Measurements from ENCODE around the gene ELAC1. TPM values are rescaled to one million over a fixed set of nuclear protein-coding genes. Genes with fewer than 3 reads are reported as not detected.
A peak's percentile ranks its signal among the peaks of the same experiment; 100 is the strongest.

ELAC1 gene
- total RNA-seq, 2 experiments from 2014 or later, result 9.6 to 10.1 TPM

- POLR2A ChIA-PET, result no interaction called here
- no peak for ATAC-seq (ENCODE audit: low read depth)
- Mint-ChIP-seq H3K27ac (no peak overlapping the region), H3K27me3 (no peaks in the 10 kb centered on the region), H3K4me3 (no peak overlapping the region), H3K36me3 (peaks cover 3% of the 10 kb centered on the region), H3K4me1 (no peaks in the 10 kb centered on the region), H3K9me3 (peaks cover 2% of the 10 kb centered on the region)
- DNase-seq, result no peak
Observed at GRCh38 chr18:51011709-51012108, 43.9 kb downstream of the ELAC1 start.

GRCh38 chr18:51012441-51012840 lies 44.6 kb downstream of the ELAC1 start:
- Mint-ChIP-seq H3K4me3 (no peak overlapping the region), H3K9me3 (peaks cover 2% of the 10 kb centered on the region), H3K27me3 (no peaks in the 10 kb centered on the region), H3K36me3 (peaks cover 5% of the 10 kb centered on the region), H3K27ac (no peak overlapping the region), H3K4me1 (peaks cover 2% of the 10 kb centered on the region)
- no peak for ATAC-seq (ENCODE audit: low read depth)
- no peak for DNase-seq
- POLR2A ChIA-PET, result no interaction called here

- DNase-seq (no peak), ATAC-seq (ENCODE audit: low read depth) (no peak)
- Mint-ChIP-seq H3K4me1 (peaks cover 3% of the 10 kb centered on the region), H3K9me3 (peaks cover 2% of the 10 kb centered on the region), H3K27me3 (no peaks in the 10 kb centered on the region), H3K27ac (no peak overlapping the region), H3K4me3 (no peak overlapping the region), H3K36me3 (peaks cover 5% of the 10 kb centered on the region)
- POLR2A ChIA-PET, result no interaction called here
Observed at GRCh38 chr18:51013259-51013658, 45.4 kb downstream of the ELAC1 start.

- peaks cover 3% of the 10 kb centered on the region for H3K4me1 Mint-ChIP-seq
- peaks cover 9% of the 10 kb centered on the region for H3K36me3 Mint-ChIP-seq
- no peaks in the 10 kb centered on the region for H3K27me3 Mint-ChIP-seq
- DNase-seq, result no peak
- ATAC-seq (ENCODE audit: low read depth), result no peak
- POLR2A ChIA-PET, result no interaction called here
- H3K9me3 Mint-ChIP-seq, result peaks cover 2% of the 10 kb centered on the region
- no peak overlapping the region for H3K27ac Mint-ChIP-seq
- no peak overlapping the region for H3K4me3 Mint-ChIP-seq
Observed at GRCh38 chr18:51017140-51017879, 49.5 kb downstream of the ELAC1 start.

GRCh38 chr18:51020536-51020935 lies 52.7 kb downstream of the ELAC1 start:
- Mint-ChIP-seq H3K27me3 (no peaks in the 10 kb centered on the region), H3K27ac (no peak overlapping the region), H3K4me1 (peaks cover 4% of the 10 kb centered on the region), H3K9me3 (peaks cover 3% of the 10 kb centered on the region), H3K36me3 (peaks cover 14% of the 10 kb centered on the region), H3K4me3 (no peak overlapping the region)
- POLR2A ChIA-PET, result interaction anchor here (0.7 kb wide), 1 partner anchor 154 kb away, joined by 4 read pairs; no protein-coding TSS in a partner anchor
- DNase-seq (no peak), ATAC-seq (ENCODE audit: low read depth) (no peak)

GRCh38 chr18:51021226-51021965 lies 53.6 kb downstream of the ELAC1 start:
- Mint-ChIP-seq H3K27me3 (no peaks in the 10 kb centered on the region), H3K9me3 (peaks cover 3% of the 10 kb centered on the region), H3K36me3 (peaks cover 14% of the 10 kb centered on the region), H3K4me1 (peaks cover 4% of the 10 kb centered on the region), H3K27ac (no peak overlapping the region), H3K4me3 (no peak overlapping the region)
- POLR2A ChIA-PET, result no interaction called here
- no peak for ATAC-seq (ENCODE audit: low read depth)
- no peak for DNase-seq

GRCh38 chr18:51025512-51025911 lies 57.7 kb downstream of the ELAC1 start:
- Mint-ChIP-seq H3K27ac (no peak overlapping the region), H3K9me3 (peaks cover 3% of the 10 kb centered on the region), H3K4me1 (peaks cover 26% of the 10 kb centered on the region), H3K27me3 (no peaks in the 10 kb centered on the region), H3K4me3 (no peak overlapping the region), H3K36me3 (peaks cover 12% of the 10 kb centered on the region)
- ATAC-seq (ENCODE audit: low read depth), result no peak
- DNase-seq, result no peak
- POLR2A ChIA-PET, result interaction anchor here (0.5 kb wide), 1 partner anchor 59 kb away, joined by 3 read pairs; no protein-coding TSS in a partner anchor

GRCh38 chr18:51028201-51028805 lies 60.5 kb downstream of the ELAC1 start:
- Mint-ChIP-seq H3K27ac (peak overlapping the region; percentile 65), H3K9me3 (peaks cover 3% of the 10 kb centered on the region)

GRCh38 chr18:51029378-51029693 lies 61.5 kb downstream of the ELAC1 start:
- Mint-ChIP-seq H3K27me3 (no peaks in the 10 kb centered on the region), H3K4me3 (peak overlapping the region; percentile 97), H3K27ac (peak overlapping the region; percentile 97), H3K9me3 (no peaks in the 10 kb centered on the region), H3K4me1 (peaks cover 39% of the 10 kb centered on the region), H3K36me3 (peaks cover 10% of the 10 kb centered on the region)
- ATAC-seq (ENCODE audit: low read depth), result no peak
- POLR2A ChIA-PET, result interaction anchor here (0.6 to 5.3 kb wide), 12 partner anchors 10 to 748 kb away, joined by 3 to 58 read pairs (median 6); partner anchors contain the start of genes ELAC1, MBD1 and ME2
- no peak for DNase-seq

More at GRCh38 chr18:51028201-51028805, 60.5 kb downstream of the ELAC1 start:
- DNase-seq (no peak), ATAC-seq (ENCODE audit: low read depth) (no peak)
- no peaks in the 10 kb centered on the region for H3K27me3 Mint-ChIP-seq
- peaks cover 11% of the 10 kb centered on the region for H3K36me3 Mint-ChIP-seq
- H3K4me3 Mint-ChIP-seq, result peak overlapping the region; percentile 97
- POLR2A ChIA-PET, result interaction anchor here (1.1 to 5.3 kb wide), 3 partner anchors 61 to 169 kb away, joined by 3 to 58 read pairs (median 38); partner anchors contain the start of genes ELAC1 and ME2
- peaks cover 34% of the 10 kb centered on the region for H3K4me1 Mint-ChIP-seq

GRCh38 chr18:51029694-51030536 lies 62.1 kb downstream of the ELAC1 start, which contains the start of gene SMAD4:
Gene SMAD4, plus strand, starts transcription at chr18:51030213. Its CDS starts 16,834 bp downstream, at chr18:51047047.
- no peaks in the 10 kb centered on the region for H3K27me3 Mint-ChIP-seq
- peak; percentile 87 for ATAC-seq (ENCODE audit: low read depth)
- no peaks in the 10 kb centered on the region for H3K9me3 Mint-ChIP-seq
- POLR2A ChIA-PET, result interaction anchor here (0.6 to 5.3 kb wide), 20 partner anchors 9 to 749 kb away, joined by 3 to 58 read pairs (median 4); partner anchors contain the start of genes ELAC1, MBD1, ME2 and MEX3C
- H3K4me1 Mint-ChIP-seq, result peaks cover 44% of the 10 kb centered on the region
- H3K4me3 Mint-ChIP-seq, result peak within 1 kb of the TSS; percentile 100
- H3K27ac Mint-ChIP-seq, result peak within 1 kb of the TSS; percentile 99
- H3K36me3 Mint-ChIP-seq, result peaks cover 14% of the 10 kb centered on the region
- peak; percentile 98 for DNase-seq

GRCh38 chr18:51030537-51031258 lies 62.9 kb downstream of the ELAC1 start:
- Mint-ChIP-seq H3K4me3 (peak overlapping the region; percentile 100), H3K4me1 (peaks cover 48% of the 10 kb centered on the region), H3K27ac (peak overlapping the region; percentile 99), H3K36me3 (peaks cover 17% of the 10 kb centered on the region), H3K9me3 (no peaks in the 10 kb centered on the region), H3K27me3 (no peaks in the 10 kb centered on the region)
- POLR2A ChIA-PET, result interaction anchor here (0.7 to 5.3 kb wide), 19 partner anchors 9 to 750 kb away, joined by 3 to 58 read pairs (median 5); partner anchors contain the start of genes ELAC1, MBD1, ME2 and MEX3C
- peak; percentile 79 for DNase-seq
- peak; percentile 62 for ATAC-seq (ENCODE audit: low read depth)

- DNase-seq (no peak), ATAC-seq (ENCODE audit: low read depth) (no peak)
- Mint-ChIP-seq H3K4me3 (peak overlapping the region; percentile 100), H3K4me1 (peaks cover 51% of the 10 kb centered on the region), H3K9me3 (no peaks in the 10 kb centered on the region), H3K27me3 (no peaks in the 10 kb centered on the region), H3K27ac (peak overlapping the region; percentile 1), H3K36me3 (peaks cover 20% of the 10 kb centered on the region)
- POLR2A ChIA-PET, result interaction anchor here (1.1 to 5.3 kb wide), 4 partner anchors 12 to 166 kb away, joined by 3 to 58 read pairs (median 4); partner anchors contain the start of genes ELAC1 and ME2
Observed at GRCh38 chr18:51032193-51032592, 64.4 kb downstream of the ELAC1 start.

Data from activated naive CD8-positive, alpha-beta T cell treated with anti-CD3 and anti-CD28 coated beads, Interleukin-2, amount 10 ng/mL, durations not matched to agents 7 days and 5 days (primary cell).